ENCODE results near the gene CHSY1.

GRCh38 chr15:101207867-101208288, 44.0 kb downstream of the CHSY1 start:
- TF ChIP-seq CTCF (IDR thresholded peaks at IDR 0.05) (no peak), POLR2A (IDR thresholded peaks at IDR 0.05) (no peak)
